NCI-H2196 (cell line): Measurements from ENCODE around the gene GPR151.
"Not testable (repeated sequence)": the region's sequence is repeated elsewhere in the genome, so short reads cannot be mapped to it uniquely, and the experiment has no call there.

Source experiments
- DNase-seq: peaks from one replicate; lab custom pipeline; 2025; ENCODE audit not compliant: unreplicated experiment; lab: John Stamatoyannopoulos, UW

GPR151 gene

GRCh38 chr5:146516151-146516475 lies at the start of gene GPR151:
GPR151 (minus strand) TSS chr5:146516190; CDS start chr5:146516113, 77 bp downstream.
- DNase-seq: no peak

- no peak for DNase-seq
These were observed 48.2 kb upstream of the GPR151 start for GRCh38 chr5:146564007-146564762.

GRCh38 chr5:146562461-146562860 lies 46.5 kb upstream of the GPR151 start:
- no peak for DNase-seq

GRCh38 chr5:146561711-146562110 lies 45.7 kb upstream of the GPR151 start:
- no peak for DNase-seq

DNA sequence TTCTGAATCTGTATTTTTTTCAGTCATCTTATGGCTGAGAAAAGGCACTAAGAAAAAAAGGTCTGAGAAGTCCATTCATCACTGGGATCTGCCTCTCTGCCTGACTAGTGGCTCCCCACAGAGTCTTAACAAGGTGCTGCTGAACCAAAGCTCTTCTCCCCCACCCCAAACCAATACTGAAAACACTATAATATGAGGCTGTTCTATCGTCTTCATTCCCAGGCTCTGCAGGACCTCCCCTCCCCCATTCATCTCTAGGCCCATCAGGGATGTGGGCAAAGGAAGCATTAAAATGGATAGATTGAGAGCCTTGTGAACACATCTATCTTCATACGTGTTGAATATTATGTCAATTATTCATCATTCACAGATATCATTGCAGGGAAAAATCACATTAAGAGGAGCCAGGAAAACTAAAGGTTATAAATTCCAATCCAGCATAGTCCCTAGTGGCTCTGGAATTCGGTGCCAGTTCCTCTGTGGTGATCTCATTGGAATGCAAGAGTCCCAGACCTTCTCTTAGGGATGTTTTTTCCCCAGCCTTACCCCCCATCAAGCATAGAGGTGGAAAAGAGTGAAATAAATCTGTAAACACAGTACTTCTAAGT lies 44.3 kb upstream of the GPR151 start:
- DNase-seq: no peak

DNA sequence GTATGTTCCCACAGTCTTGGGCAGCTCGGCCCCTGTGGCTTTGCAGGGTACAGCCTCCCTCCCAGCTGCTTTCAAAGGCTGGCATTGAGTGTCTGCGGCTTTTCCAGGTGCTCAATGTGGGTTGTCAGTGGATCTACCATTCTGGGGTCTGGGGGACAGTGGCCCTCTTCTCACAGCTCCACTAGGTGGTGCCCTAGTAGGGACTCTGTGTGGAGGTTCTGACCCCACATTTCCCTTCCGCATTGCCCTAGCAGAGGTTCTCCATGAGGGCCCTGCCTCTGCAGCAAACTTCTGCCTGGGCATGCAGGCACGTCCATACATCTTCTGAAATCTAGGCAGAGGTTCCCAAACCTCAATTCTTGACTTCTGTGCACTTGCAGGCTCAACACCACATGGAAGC lies 40.9 kb upstream of the GPR151 start:
- not testable (repeated sequence) for DNase-seq

DNA sequence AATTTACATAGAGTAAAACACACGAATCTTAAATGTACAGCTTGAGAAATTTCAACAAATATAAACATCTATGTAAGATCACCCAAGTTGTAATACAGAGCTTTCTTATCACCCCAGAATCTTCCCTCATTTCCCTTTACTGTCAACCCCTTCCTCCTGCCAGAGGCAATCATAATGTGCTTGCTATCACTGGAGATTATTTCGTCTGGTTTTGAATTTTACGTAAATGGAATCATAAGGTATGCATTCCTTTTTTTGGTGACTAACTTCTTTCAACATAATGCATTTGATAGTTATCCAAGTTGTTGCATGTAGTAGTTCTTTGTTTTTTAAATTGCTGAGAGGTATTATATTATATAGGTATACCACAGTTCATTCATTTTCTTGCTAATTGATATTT lies 37.5 kb upstream of the GPR151 start:
- DNase-seq: no peak

GRCh38 chr5:146549615-146550014 lies 33.6 kb upstream of the GPR151 start:
- DNase-seq: no peak

GRCh38 chr5:146548781-146549449 lies 32.9 kb upstream of the GPR151 start:
- no peak for DNase-seq

GRCh38 chr5:146544232-146544631 lies 28.2 kb upstream of the GPR151 start:
- DNase-seq: no peak

- DNase-seq: peak; percentile 80
These were observed 26.2 kb upstream of the GPR151 start for GRCh38 chr5:146541958-146542849.

GRCh38 chr5:146540414-146540813 lies 24.4 kb upstream of the GPR151 start:
- no peak for DNase-seq

DNA sequence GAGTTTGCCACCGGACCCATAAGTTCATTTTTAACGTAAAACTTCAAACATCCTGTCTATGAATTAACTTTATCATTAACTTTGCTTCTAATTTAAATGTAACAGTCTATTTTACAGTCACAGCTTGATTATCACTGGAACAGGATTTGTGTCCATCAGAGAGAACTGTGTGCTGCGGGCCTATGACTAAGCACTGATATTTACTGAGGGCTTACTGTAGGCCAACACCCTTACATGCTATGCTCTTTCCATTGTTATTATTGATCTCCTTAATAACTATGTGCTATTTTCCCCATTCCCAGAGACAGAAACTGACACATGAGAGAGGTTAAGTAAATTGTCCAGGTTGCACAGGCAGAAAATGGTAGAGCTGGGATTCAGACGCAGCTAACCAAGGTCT lies 24.0 kb upstream of the GPR151 start:
- DNase-seq: no peak

- no peak for DNase-seq
These were observed 22.4 kb upstream of the GPR151 start for GRCh38 chr5:146538432-146538831.

DNA sequence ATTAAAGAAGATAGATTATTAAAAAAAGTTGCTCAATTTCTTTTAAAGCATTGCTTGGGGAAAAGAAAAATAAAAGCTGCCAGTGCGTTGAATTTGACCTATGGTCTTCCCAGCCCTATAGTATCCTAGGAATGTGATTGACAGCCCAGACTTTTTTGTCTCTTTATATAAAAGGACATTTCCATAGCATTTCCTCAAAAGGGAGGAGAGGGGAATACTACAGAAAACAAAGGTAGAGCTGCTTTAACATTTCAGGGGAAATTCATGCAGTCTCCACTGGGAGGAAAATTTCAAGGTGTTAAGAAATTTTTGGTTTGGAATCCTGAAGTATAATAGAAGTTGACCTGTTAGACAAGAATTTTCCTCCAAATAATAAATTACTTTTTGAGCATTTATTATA lies 17.9 kb upstream of the GPR151 start:
- DNase-seq: no peak

- peak; percentile 85 for DNase-seq
These were observed 17.4 kb upstream of the GPR151 start for GRCh38 chr5:146533260-146533857.

DNA sequence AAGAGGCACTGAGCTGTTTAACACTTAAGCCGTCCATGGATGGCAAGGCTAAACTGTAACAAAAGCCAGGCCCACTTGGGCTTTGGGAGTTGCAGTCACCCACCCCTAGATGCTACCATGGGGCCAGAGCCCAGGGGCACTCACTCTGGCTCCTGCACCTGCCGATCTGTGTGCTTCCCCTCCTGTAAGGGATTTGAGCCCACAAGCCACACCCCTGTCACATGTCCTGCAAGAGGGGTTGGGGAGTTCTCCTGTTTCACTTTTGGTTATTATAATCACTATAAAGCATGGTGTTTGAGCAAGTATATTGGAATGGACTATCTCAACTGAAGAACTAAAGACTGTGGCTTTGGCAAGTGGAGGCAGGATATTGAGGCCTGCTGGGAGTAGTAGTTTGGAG lies 14.0 kb upstream of the GPR151 start:
- no peak for DNase-seq

- DNase-seq: no peak
These were observed 12.2 kb upstream of the GPR151 start for GRCh38 chr5:146528236-146528635.

DNA sequence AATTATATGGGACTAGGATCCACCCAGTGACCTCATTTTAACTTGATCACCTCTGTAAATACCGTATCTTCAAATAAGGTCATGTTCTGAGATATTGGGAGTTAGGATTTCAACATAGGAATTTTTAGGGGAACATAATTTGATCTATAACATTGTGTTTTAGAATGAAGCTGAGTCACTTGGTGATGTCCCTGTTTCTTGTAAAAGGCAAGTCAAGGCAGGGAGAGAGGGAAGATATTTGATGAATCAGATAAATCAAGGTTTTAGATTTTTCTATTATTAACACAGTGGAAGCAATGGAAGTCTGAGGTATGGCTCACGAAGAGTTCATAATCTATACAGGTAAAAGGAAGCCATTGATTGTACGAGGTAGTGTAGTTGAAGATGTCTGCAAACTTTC lies 11.8 kb upstream of the GPR151 start:
- DNase-seq: no peak

GRCh38 chr5:146523698-146524097 lies 7.7 kb upstream of the GPR151 start:
- DNase-seq: no peak
